GM18907 (cell line): ENCODE measurements around the gene SLC39A12.

ENCODE experiments used
- ATAC-seq: cut with Tn5 transposase; IDR thresholded peaks from one replicate; pipeline ENCODE4 v1.9.1; 2021; ENCODE audit warnings: mild to moderate bottlenecking, moderate library complexity; ENCODE audit not compliant: unreplicated experiment

SLC39A12 gene

DNA sequence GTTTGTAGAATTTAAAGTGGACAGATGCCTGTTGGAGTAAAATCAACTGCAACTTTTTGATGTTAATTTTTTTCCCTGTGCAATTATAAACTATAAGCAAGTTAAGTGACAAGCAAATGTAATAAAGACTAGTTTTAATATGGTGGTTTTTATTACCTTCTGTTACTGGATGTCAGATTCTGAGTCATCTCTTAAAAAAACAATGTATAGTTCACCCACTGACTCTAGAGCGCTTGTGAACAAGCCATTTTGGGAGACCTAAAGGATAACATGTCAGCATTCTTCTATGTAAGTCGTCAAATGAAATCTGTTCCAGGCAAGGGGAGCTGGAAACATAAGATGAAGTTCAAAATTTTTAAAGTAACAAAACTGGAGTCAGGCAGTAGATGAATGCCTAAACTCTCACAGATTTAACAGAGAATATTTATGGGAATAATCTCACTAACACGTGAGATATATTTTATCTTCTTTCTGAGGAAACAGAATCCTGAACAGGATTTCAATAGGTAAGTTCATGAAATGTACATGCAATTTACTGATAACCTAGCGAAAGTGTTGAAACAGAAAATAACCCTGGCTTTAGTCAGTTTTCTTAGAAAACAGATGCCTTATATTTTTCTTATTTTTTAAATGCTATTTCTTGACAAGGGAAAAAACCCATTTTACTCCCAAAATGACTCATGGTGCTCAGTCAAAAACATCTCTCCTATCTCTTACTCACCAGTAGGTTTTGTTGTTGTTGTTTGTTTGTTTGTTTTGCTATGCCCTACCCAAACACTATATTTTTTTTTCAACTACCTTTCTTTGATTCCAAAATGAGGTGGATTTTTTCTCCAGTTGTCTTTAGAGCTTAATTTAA, 91.7 kb downstream of the SLC39A12 start:
- ATAC-seq: no peak

DNA sequence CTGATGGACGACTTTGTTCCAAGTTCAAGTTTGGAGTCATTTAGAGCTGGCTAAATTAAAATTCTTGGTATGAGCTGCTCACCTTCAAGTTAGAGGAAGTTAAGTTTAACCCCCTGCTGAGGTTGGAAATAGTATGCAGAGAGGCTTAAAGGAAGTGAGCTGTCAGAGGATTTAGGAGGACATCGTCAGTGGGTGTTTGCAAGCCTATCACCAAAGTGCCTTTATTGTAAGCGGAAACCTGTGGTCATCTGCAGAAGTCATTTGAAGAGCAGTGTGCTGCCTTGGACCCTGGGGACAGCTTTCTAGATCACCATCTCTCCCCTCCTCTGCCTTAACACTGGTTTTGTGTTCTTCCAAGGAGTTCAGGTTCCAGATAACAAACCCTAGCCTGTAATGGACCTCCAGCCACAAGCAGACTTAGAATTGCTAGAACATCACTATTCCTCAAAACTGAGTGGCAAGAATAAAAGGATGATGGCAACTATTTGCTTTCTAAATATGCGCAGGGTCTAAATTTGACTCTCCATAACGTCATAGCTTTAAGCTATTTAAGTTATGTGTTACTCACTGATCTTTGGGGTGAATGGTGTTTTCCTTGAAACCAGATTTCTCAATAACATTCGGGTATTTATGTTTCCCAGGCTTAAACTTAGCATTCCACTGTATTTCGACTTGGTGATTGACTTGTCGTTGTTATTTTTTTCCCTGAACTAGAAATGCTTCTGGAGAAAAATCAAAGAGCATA, 93.4 kb downstream of the SLC39A12 start:
- ATAC-seq: no peak

DNA sequence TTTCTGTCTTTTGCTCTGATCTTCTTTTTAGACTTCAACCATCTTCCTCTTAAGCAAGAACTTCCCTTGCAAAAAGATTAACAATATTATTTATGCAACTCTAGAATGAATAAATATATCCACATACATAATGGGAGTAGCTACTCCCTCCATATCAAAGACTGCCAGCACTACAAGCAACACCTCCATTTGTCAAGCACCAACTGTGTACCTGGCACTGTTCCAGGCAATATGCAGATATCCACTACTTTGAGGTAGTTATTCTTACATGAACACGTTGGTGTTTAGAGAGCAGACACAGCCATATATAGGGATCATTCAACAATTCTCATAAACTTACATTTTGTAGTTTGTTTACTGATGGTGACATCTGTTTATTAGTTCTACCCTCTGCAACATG, 104.9 kb downstream of the SLC39A12 start:
- no peak for ATAC-seq

DNA sequence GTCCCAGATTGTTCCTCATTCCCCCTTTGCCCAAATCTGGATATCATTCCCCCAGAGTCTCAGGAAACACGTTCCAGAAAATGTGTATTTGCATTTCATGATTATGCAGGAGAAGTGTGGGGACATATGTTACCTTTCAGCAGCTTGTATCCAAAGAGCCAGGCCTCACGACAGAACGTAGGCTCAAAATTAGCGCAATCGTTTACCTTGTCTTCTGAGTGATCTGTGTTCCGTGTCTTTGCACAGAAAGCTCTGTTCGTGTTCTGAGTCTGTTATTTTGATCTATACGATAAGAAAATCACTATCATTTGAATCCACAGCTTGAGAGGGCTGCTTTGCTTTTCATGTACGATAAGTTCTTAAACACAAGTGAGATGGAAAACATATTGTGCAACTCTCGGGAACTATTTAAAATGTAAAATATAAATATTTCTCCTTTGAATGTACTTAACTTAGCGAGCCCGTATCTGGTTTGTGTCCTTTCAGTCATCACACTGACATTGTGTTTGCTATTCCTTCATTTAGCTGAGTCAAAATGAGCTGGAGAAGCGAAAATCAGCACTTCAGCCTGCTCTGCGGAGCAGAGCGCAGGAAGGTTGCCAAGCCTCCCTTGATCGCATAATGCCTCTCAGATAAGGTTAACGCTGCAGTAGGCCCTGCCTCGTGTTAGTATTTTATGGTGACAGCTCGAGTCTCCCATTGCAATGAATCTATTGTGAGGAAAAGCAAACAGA, 108.3 kb downstream of the SLC39A12 start:
- no peak for ATAC-seq

DNA sequence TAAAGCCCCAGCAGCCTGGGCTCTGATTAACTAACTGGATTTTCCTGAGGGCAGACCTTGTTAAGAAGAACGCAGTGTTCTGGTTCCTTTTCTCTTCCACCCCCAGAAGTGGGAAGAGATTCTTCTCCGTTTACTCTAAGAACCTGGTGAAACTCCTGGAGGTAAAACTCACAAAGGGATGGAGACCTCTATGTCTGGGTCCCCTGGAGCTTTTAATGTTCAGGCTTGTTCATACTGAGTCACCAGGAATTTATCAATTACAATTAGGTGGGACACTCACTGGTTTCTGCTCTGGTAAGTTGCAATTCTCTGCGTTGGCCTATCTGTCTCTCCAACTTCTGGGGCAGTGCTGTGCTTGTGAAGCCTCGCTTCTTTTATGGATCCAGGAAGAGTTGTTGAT, 115.2 kb downstream of the SLC39A12 start:
- no peak for ATAC-seq

DNA sequence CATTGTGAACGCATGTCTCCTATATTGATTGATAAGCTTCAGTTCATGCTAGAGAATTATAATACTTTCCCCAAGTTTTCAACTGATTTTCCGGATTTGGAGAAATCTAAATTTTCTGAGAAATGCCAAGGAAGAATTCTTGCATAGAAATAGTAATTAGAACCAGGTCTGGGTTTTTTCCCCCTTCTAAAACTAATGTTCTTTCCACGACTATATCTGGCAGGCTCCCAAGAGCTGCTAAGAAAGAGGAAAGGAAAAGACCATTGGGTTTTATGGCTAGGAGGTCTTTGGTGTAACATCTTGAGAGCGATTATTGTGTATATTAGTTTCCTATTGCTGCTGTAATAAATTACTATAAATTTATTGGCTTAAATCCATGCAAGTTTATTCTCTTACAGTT, 116.7 kb downstream of the SLC39A12 start:
- ATAC-seq: no peak

DNA sequence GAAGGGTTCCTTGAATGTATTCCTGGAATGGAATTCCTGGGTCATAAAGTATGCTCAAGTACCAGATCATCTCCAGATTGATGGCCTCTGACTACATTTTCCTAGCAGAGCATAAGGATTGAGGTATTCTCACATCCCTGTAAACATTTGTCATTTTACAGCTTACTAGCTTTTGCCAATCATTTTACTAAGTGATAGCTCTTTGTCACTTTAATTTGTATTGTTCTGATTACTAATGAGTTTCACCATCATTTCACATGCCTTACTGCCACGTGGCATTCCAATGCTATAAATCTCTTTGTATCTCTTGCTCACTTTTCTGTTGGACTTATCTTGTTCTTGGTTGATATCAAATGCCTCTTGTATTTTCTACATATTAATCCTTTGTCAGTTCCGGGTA, 119.9 kb downstream of the SLC39A12 start:
- no peak for ATAC-seq

DNA sequence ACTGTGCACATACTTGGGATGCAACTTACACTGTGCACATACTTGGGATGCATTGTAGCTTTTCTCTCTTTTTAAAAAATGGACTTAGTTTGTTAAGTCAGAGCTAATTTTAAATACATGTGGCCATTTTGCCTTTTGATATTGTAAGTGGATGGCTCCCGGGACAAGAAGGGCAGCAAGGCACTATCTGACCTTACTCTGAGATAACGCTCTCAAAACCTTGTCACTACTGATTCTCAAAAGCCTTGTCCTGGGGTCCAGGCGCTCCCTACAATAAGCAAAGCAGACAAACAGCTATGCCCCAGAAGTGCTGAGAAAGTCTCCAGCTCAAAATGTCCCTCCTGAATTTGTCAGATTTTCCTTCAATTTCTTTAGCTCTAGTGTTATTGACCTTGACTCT, 121.6 kb downstream of the SLC39A12 start:
- no peak for ATAC-seq

DNA sequence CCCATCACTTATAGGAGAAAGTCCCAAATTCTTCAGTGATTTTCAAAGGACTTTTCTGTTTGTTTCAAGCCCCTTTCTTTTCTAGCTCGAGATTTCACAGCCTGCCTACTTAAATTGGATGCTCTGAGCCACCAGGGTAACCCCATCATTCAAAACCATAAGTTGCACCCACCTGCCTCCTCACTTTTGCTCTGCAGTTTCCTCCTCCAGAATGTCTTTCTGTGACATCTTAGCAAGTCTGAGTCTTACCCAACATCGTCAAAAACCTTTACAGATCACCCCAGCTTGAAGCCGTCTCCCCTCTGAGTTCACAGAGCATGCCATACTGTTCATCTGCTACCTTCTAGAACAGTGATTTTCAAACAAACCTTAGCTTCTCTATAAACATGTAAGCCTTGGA, 124.2 kb downstream of the SLC39A12 start:
- ATAC-seq: no peak

DNA sequence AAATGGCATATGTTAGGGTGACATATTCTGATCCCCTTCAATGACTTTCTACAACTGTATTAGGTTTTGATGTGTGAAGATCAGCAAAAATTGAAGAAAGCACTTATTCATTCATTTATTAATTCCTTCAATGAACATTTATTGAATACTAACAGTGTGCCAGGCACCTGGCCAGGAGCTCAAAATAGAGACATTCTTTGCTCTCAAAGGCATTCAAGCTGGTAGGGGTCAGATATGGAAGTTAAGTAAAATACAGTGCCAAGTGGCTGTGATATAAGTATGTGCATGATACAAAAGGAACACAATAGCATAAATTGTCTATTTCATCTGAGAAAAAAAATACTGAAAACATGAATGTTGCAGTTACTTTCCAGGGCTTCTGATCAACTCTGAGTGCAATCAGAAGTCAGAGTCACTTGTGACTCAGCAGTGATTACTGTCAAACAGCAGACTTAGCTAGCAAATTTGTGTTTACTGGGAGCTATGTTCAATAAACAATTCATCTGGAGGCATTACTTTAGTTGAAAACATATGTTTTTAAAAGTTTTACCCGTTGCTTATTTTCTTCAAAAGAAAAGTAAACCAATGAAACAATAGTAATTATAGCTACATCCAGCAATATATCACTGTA, 128.1 kb downstream of the SLC39A12 start:
- no peak for ATAC-seq

DNA sequence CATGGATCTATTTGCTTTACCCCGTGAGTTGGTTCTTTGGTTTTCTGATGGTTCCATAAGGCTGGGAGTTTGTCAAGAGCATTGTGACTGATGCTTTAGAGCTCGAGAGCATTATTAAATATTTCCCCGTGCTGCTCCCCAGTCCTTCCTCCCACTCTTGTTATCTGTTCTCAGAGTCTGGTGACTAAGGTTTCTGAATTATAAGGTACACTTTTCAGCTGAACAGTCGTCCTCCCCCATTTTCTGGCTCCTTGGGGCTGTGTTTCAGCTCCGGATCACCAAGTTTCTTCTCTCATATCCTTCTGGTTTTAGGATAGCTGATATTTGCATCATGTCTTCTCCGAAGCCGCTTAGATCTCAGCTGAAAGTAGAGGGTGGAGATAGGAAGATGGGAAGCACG, 130.7 kb downstream of the SLC39A12 start:
- ATAC-seq: no peak

DNA sequence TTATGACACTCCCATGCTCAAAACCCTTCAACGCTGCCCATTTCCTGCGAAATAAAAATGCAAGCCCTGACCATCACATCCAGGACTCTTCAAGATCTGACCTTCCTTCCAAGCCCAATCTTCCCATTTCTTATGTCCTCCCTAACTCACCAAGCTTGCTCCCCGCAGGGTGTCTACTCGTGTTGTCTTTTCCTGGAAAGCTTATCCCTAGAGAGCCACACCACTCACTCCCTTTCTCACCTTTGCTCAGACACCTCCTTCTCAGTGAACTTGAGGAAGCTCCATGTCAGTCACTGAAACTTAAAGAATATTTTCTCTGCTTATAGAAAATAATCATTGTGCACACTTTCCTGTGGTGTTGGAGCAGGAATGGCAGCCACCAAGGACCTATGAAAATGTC, 134.1 kb downstream of the SLC39A12 start:
- ATAC-seq: no peak

DNA sequence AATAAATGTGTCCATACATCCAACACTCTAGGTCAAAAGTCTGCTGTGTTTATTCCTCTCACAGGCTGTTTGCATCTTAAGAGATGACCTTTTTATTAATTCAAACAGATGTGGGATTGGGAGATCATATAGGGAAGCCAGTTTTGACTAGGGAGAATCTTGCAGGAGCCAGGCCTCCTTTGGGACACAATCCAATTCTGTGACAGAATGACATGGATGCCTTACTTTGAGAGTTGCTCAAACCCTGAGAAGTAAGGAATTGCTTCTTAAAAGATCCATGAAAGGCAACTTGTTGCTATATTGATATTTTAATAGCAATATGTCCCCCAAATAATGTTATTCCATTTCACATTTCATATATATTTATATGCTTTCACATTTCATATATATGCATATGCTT, 135.0 kb downstream of the SLC39A12 start:
- no peak for ATAC-seq

DNA sequence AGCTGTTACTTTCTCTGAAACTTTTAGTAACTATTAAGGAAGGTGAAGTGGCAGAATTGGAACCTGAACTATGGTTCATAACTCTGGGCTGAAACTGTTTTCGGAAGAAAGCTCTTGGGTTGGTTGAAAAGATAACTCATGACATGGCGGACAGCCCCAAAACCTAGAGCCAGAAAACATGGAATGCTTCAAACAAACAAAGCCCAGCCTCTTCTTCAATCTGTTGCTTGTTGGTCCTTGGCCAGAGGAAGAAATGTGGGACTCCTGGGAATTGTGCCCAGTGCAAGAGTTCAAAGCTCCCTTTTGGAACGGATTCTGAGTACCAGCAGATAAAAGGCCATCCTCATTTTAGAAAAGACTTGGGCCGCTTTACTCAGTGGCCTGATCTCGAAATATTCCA, 135.6 kb downstream of the SLC39A12 start:
- no peak for ATAC-seq
